K562 (cell line): ENCODE results near the gene MAS1L. TPM values are rescaled to one million over a fixed set of nuclear protein-coding genes. Genes with fewer than 3 reads are reported as not detected.

Source experiments
- FOXP1 ChIP-seq: sonication (generic); formaldehyde crosslinking; IDR thresholded peaks from 2 replicates; pipeline ENCODE4 v1.8.0; 2022; ENCODE audit warnings: mild to moderate bottlenecking, missing genetic modification reagents
- HDAC6 ChIP-seq: IDR thresholded peaks from 2 replicates; pipeline ENCODE4 v1.6.1; 2012; ENCODE audit warnings: low read depth, mild to moderate bottlenecking, control low read depth, inconsistent platforms, low read length, moderate library complexity
- LCOR ChIP-seq: sonication (generic); formaldehyde crosslinking; IDR thresholded peaks from 2 replicates; pipeline ENCODE4 v1.8.0; 2022; ENCODE audit warnings: mild to moderate bottlenecking, missing genetic modification reagents
- MYC ChIP-seq, 2 experiments: fragments of 250-450 bp in 1 of 2; sonication (Bioruptor Pico) in 1 of 2; IDR thresholded peaks; 2 replicates each; pipeline versions ENCODE4 v1.5.1 to v1.6.1; 2012 to 2021; ENCODE audit warnings: low read depth in 2 of 2, borderline replicate concordance in 1 of 2, improper control_type of control experiment in 1 of 2, low read length in 1 of 2, mild to moderate bottlenecking in 1 of 2, moderate library complexity in 1 of 2
- NONO ChIP-seq, 2 experiments: fragments of 200-400 bp in 1 of 2; fragments of 450-650 bp in 1 of 2; formaldehyde crosslinking in 1 of 2; IDR thresholded peaks; 2 replicates each; pipeline ENCODE4 v1.6.1; 2017; ENCODE audit warnings: low read depth in 2 of 2, mild to moderate bottlenecking in 2 of 2, moderate library complexity in 2 of 2, low read length in 1 of 2
- PHB ChIP-seq: fragments of 250-450 bp; sonication (Bioruptor Pico); IDR thresholded peaks from 2 replicates; pipeline ENCODE4 v1.5.0; 2021
- POLR2H ChIP-seq: IDR thresholded peaks from 2 replicates; pipeline ENCODE4 v1.6.1; 2016; ENCODE audit warnings: missing genetic modification characterization, low read depth, mild to moderate bottlenecking, control low read depth, missing compliant biosample characterization, moderate library complexity
- POLR3G ChIP-seq: IDR thresholded peaks from 2 replicates; pipeline ENCODE4 v1.6.1; 2011; ENCODE audit not compliant: insufficient read length, insufficient replicate concordance; ENCODE audit errors: extremely low read depth
- SMAD1 ChIP-seq: fragments of 150-350 bp; IDR thresholded peaks from 2 replicates; pipeline ENCODE4 v1.6.1; 2014; ENCODE audit warnings: low read length, low read depth; ENCODE audit not compliant: partially characterized antibody
- TAL1 ChIP-seq: fragments of 450-650 bp; IDR thresholded peaks from 2 replicates; pipeline ENCODE4 v1.6.1; 2016; ENCODE audit warnings: mild to moderate bottlenecking
- ZNF282 ChIP-seq: sonication (generic); formaldehyde crosslinking; IDR thresholded peaks from 2 replicates; pipeline ENCODE4 v1.8.1; 2023; ENCODE audit warnings: missing genetic modification reagents
- ZNF431 ChIP-seq: sonication (generic); formaldehyde crosslinking; IDR thresholded peaks from 2 replicates; pipeline ENCODE4 v1.8.0; 2022; ENCODE audit warnings: mild to moderate bottlenecking, missing genetic modification reagents
- ZNF766 ChIP-seq: fragments of 200-800 bp; sonication (Bioruptor generic); conservative IDR thresholded peaks from 2 replicates; pipeline ENCODE4 v1.6.1; 2016; ENCODE audit warnings: missing genetic modification characterization, missing compliant biosample characterization
- polyA plus RNA-seq, 8 experiments: library from polyadenylated mRNA; depleted of rRNA in 4 of 8; stranded (reverse) in 5 of 8; unstranded in 3 of 8; fragments of >200 nt; fragmentation: Nextera tagmentation in 2 of 8; fragmentation: Illumina TruSeq in 1 of 8; extraction: Ambion mirVana in 2 of 8; extraction: Trizol in 1 of 8; gene quantifications; 2 replicates each; pipeline versions ENCODE4 v1.2.1 to v1.2.3, GENCODE V29; 2011 to 2014; ENCODE audit warnings: inconsistent platforms in 1 of 8, missing spikeins in 1 of 8
- total RNA-seq, 7 experiments: library from RNA; depleted of rRNA in 6 of 7; stranded (reverse); fragments of >200 nt in 6 of 7; fragmentation: Illumina TruSeq in 2 of 7; extraction: Trizol in 2 of 7; gene quantifications; 2 replicates each; pipeline versions ENCODE4 v1.2.1 to v1.2.3, GENCODE V29; 2011 to 2021; ENCODE audit warnings: low replicate concordance in 1 of 7
- TF ChIP-seq, protein P1 (sequence below): fragments of 200-800 bp; sonication (Bioruptor generic); IDR thresholded peaks from 2 replicates; pipeline ENCODE4 v1.6.1; 2016; ENCODE audit warnings: missing genetic modification characterization, missing compliant biosample characterization
- TF ChIP-seq, protein P2 (sequence below): fragments of 250-450 bp; sonication (Bioruptor Pico); IDR thresholded peaks from 2 replicates; pipeline ENCODE4 v1.8.0; 2021; ENCODE audit warnings: borderline replicate concordance, mild to moderate bottlenecking, moderate library complexity; ENCODE audit not compliant: poor library complexity, severe bottlenecking
- TF ChIP-seq, protein P3 (sequence below): fragments of 200-800 bp; sonication (Bioruptor generic); IDR thresholded peaks from 2 replicates; pipeline ENCODE4 v1.6.1; 2017; ENCODE audit warnings: missing genetic modification characterization, missing compliant biosample characterization
- TF ChIP-seq, protein P4 (sequence below): fragments of 450-650 bp; formaldehyde crosslinking; conservative IDR thresholded peaks from 2 replicates; pipeline ENCODE4 v1.4.0; 2022; ENCODE audit warnings: mild to moderate bottlenecking, missing genetic modification characterization
- TF ChIP-seq, protein P5 (sequence below): sonication (generic); formaldehyde crosslinking; IDR thresholded peaks from 2 replicates; pipeline ENCODE4 v1.8.0; 2022; ENCODE audit warnings: mild to moderate bottlenecking, missing genetic modification reagents

Gene MAS1L
- total and polyA plus RNA-seq, 9 of the 15 experiments (the other 6 are each of a cell fraction or from before 2014, with no cell fraction given), result not detected

DNA sequence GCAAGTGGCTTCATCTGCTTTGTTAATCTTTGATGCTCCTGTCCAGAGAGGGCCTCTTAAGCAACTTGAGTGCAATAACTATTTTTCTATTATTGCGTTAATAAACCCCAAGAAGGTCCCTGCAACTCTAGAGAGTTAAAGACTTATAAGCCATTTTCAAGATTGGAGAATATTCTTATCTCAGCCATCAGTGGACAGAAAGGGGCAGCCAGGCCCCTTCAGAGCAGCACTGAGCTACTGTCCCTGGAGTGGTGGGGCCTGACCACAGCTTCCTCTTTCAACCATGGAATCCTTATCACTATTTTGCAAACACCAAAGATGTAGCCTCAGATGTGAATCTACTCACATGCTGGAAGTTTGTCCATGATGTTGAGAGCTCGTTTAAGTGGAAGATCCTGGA, 2.8 kb upstream of the MAS1L start (continued):
- TF ChIP-seq, protein P1, sequence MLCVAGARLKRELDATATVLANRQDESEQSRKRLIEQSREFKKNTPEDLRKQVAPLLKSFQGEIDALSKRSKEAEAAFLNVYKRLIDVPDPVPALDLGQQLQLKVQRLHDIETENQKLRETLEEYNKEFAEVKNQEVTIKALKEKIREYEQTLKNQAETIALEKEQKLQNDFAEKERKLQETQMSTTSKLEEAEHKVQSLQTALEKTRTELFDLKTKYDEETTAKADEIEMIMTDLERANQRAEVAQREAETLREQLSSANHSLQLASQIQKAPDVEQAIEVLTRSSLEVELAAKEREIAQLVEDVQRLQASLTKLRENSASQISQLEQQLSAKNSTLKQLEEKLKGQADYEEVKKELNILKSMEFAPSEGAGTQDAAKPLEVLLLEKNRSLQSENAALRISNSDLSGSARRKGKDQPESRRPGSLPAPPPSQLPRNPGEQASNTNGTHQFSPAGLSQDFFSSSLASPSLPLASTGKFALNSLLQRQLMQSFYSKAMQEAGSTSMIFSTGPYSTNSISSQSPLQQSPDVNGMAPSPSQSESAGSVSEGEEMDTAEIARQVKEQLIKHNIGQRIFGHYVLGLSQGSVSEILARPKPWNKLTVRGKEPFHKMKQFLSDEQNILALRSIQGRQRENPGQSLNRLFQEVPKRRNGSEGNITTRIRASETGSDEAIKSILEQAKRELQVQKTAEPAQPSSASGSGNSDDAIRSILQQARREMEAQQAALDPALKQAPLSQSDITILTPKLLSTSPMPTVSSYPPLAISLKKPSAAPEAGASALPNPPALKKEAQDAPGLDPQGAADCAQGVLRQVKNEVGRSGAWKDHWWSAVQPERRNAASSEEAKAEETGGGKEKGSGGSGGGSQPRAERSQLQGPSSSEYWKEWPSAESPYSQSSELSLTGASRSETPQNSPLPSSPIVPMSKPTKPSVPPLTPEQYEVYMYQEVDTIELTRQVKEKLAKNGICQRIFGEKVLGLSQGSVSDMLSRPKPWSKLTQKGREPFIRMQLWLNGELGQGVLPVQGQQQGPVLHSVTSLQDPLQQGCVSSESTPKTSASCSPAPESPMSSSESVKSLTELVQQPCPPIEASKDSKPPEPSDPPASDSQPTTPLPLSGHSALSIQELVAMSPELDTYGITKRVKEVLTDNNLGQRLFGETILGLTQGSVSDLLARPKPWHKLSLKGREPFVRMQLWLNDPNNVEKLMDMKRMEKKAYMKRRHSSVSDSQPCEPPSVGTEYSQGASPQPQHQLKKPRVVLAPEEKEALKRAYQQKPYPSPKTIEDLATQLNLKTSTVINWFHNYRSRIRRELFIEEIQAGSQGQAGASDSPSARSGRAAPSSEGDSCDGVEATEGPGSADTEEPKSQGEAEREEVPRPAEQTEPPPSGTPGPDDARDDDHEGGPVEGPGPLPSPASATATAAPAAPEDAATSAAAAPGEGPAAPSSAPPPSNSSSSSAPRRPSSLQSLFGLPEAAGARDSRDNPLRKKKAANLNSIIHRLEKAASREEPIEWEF, result no peak
- TF ChIP-seq LCOR (CRISPR knock-in tag), result peak; percentile 66; the same call in 1 of the 2 replicates
- TF ChIP-seq POLR2H (tag), result no peak
- no peak for TF ChIP-seq ZNF431 (CRISPR knock-in tag)
- TF ChIP-seq POLR3G, result no peak
- TF ChIP-seq MYC (IDR thresholded peaks at IDR 0.05; ENCODE audit: low read depth, low read length), result peak; percentile 34; the same call in 1 of the 2 replicates
- no peak for TF ChIP-seq MYC (CRISPR knock-in tag; IDR thresholded peaks at IDR 0.05; ENCODE audit: borderline replicate concordance, low read depth)
- TF ChIP-seq ZNF282 (CRISPR knock-in tag), result no peak
- TF ChIP-seq NONO (IDR thresholded peaks at IDR 0.05; ENCODE audit: low read depth in 2 of 2, low read length in 1 of 2), result no peak
- TF ChIP-seq, protein P2, sequence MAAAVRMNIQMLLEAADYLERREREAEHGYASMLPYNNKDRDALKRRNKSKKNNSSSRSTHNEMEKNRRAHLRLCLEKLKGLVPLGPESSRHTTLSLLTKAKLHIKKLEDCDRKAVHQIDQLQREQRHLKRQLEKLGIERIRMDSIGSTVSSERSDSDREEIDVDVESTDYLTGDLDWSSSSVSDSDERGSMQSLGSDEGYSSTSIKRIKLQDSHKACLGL, result no peak
- TF ChIP-seq, protein P3, sequence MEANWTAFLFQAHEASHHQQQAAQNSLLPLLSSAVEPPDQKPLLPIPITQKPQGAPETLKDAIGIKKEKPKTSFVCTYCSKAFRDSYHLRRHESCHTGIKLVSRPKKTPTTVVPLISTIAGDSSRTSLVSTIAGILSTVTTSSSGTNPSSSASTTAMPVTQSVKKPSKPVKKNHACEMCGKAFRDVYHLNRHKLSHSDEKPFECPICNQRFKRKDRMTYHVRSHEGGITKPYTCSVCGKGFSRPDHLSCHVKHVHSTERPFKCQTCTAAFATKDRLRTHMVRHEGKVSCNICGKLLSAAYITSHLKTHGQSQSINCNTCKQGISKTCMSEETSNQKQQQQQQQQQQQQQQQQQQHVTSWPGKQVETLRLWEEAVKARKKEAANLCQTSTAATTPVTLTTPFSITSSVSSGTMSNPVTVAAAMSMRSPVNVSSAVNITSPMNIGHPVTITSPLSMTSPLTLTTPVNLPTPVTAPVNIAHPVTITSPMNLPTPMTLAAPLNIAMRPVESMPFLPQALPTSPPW (CRISPR knock-in tag), result peak; percentile 77
- TF ChIP-seq, protein P4, sequence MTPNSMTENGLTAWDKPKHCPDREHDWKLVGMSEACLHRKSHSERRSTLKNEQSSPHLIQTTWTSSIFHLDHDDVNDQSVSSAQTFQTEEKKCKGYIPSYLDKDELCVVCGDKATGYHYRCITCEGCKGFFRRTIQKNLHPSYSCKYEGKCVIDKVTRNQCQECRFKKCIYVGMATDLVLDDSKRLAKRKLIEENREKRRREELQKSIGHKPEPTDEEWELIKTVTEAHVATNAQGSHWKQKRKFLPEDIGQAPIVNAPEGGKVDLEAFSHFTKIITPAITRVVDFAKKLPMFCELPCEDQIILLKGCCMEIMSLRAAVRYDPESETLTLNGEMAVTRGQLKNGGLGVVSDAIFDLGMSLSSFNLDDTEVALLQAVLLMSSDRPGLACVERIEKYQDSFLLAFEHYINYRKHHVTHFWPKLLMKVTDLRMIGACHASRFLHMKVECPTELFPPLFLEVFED (CRISPR knock-in tag), result no peak
- TF ChIP-seq PHB, result no peak
- no peak for TF ChIP-seq SMAD1
- peak; percentile 70 for TF ChIP-seq TAL1
- TF ChIP-seq HDAC6, result no peak
- no peak for TF ChIP-seq FOXP1
- TF ChIP-seq ZNF766, result peak; percentile 75
- TF ChIP-seq, protein P5, sequence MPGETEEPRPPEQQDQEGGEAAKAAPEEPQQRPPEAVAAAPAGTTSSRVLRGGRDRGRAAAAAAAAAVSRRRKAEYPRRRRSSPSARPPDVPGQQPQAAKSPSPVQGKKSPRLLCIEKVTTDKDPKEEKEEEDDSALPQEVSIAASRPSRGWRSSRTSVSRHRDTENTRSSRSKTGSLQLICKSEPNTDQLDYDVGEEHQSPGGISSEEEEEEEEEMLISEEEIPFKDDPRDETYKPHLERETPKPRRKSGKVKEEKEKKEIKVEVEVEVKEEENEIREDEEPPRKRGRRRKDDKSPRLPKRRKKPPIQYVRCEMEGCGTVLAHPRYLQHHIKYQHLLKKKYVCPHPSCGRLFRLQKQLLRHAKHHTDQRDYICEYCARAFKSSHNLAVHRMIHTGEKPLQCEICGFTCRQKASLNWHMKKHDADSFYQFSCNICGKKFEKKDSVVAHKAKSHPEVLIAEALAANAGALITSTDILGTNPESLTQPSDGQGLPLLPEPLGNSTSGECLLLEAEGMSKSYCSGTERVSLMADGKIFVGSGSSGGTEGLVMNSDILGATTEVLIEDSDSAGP, result no peak
